OCI-LY3 (cell line): Measurements from ENCODE around the gene CIT.

Experiments
- EZH2phosphoT487 ChIP-seq: fragments of 200-600 bp; shearing (Covaris generic); IDR thresholded peaks from 2 replicates; pipeline ENCODE4 v1.6.1; 2018; ENCODE audit warnings: antibody characterized with exemption, mixed run types, low read depth
- TF ChIP-seq, protein P1 (sequence below): fragments of 200-600, 300-600 bp; sonication (generic); IDR thresholded peaks from 2 replicates; pipeline ENCODE4 v1.5.1; 2014; ENCODE audit warnings: antibody characterized with exemption, low read length, low read depth

DNA sequence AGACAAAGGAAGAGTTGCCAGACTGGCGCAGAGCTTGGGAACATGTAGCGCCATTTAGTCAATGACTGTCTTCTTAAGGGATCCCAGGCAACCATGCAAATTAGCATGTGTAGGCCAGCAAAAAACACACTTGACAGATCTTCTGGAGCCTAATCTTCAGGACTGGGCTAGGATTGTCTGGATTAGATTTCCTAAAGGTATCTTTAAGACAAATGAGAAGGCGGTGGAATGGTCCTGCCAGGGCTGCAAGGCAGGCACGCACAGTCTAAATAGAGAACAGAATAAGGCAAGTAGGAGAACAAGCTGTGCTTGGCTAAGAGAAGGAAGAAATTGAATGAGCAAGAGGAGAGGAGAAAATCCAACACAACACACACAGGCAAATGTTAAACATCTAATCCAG is 80.0 kb downstream of the CIT start:
- TF ChIP-seq, protein P1, sequence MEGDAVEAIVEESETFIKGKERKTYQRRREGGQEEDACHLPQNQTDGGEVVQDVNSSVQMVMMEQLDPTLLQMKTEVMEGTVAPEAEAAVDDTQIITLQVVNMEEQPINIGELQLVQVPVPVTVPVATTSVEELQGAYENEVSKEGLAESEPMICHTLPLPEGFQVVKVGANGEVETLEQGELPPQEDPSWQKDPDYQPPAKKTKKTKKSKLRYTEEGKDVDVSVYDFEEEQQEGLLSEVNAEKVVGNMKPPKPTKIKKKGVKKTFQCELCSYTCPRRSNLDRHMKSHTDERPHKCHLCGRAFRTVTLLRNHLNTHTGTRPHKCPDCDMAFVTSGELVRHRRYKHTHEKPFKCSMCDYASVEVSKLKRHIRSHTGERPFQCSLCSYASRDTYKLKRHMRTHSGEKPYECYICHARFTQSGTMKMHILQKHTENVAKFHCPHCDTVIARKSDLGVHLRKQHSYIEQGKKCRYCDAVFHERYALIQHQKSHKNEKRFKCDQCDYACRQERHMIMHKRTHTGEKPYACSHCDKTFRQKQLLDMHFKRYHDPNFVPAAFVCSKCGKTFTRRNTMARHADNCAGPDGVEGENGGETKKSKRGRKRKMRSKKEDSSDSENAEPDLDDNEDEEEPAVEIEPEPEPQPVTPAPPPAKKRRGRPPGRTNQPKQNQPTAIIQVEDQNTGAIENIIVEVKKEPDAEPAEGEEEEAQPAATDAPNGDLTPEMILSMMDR: no peak
- TF ChIP-seq EZH2phosphoT487: no peak
